ENCODE results near the gene PHRF1.

The PHRF1 gene

GRCh38 chr11:616320-617198, 40.3 kb downstream of the PHRF1 start:
- DNase-seq, result no peak

DNA sequence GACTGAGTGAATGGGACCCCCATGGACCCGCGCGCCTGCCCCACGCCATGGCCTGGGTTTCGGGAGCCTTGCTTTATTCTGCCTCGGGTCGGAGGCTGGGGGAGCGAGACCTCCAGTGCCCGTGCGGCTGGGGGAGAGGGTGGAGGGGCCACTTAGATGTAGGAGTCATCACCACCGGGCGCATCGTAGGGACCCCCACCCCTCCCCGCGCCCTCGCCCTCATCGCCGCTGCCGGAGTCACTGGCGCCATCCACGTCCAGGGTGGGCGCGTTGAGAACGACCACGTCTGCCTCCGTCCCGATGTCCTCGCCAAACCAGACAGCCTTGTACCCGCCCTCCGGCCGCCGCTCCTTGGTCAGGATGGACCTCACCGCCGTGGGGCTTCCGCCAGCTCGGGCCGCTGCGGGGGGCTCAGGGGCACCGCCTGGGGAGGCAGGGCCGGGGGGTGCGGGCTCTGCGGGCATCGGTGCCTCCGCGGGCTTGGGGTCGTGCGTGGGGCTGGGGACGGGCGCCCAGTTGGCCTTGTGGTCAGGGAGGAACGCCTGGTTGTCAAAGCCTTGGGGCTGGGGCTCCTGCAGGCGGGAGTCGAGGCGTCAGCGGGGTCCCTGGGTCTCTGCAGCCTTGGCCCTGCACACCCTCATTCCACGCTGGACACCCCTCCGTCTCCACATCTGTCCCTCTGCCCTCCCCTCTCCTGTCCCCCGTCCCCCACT, 41.1 kb downstream of the PHRF1 start:
- DNase-seq, result no peak

GRCh38 chr11:617912-618682, 41.8 kb downstream of the PHRF1 start:
- no peak for DNase-seq

- DNase-seq, result no peak
These were observed 42.8 kb downstream of the PHRF1 start for GRCh38 chr11:618856-619627.

- no peak for DNase-seq
These were observed 43.4 kb downstream of the PHRF1 start for GRCh38 chr11:619628-620050.

- no peak for DNase-seq
These were observed 43.9 kb downstream of the PHRF1 start for GRCh38 chr11:620201-620600.

DNA sequence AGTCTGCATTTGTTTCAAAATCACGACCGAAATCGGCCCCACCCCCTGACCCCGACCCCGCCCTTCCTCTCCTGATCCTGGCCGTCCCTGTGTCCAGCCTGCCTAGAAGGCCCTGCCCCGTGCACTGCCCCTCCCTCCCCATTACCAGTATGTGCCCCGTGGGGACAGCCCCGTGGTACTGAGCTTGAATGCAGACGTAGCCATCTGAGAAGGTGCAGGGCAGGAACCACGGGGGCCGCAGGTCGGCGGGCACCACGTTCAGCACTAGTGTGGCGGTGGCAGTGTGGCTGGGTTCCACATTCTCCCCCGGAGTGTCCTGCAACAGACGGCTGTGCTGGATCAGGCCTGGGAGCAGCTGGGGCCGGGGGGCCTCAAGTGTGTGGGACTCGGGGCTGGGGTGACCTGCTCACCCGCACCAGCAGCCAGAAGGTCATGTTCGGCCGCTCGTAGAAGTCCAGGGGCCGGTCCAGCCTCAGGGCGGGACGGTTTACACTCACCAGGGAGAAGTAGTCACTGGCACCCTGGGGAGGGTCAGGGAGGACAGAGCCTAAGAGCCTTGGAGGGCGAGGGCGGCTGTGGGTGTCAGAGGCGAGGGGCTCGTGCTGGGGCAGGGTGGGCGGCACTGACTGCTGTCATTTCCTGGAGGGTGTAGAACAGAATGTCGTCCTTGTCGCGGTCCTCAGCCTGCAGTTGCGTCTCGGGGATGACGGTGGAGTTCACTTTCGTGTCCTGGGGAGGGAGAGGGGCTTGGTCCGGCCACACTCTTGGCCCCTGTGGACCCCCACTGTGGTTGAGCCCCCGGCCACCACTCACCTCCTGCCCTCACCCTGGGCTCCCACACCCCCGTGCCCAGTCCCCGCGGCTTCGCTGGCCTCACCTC, 44.9 kb downstream of the PHRF1 start:
- DNase-seq, result no peak

- DNase-seq, result no peak
These were observed 45.6 kb downstream of the PHRF1 start for GRCh38 chr11:621838-622237.

DNA sequence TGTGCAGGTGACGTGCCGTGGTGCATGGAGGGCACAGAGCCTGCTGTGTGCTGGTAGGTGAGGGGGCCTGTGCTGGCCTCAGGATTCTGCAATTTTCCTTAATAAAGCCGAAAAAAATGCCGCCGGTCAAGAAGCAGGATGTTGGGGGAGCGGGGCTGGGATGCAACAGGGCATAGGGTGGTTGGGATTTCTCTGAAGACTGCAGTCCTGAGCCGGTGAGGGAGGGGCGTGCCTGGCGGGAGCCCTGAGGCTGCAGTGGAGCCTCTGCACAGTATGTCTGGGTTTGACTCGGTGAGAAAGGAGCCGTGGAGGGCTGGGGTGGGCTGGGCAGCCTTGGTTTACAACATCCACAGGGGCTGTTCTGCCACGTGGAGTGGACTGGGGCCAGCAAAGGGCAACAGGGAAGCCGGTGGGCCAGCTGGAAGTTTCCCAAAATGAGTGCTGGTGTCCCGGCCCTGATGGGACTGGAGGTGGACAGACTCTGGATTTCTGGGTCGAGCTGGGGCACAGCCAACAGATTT, 47.1 kb downstream of the PHRF1 start:
- no peak for DNase-seq

GRCh38 chr11:623999-624704, 47.9 kb downstream of the PHRF1 start:
- peak; percentile 19 for DNase-seq

- DNase-seq, result no peak
These were observed 48.7 kb downstream of the PHRF1 start, which contains the start of gene CDHR5 for GRCh38 chr11:624705-625635. Gene CDHR5 (minus strand): TSS chr11:624955. CDS start chr11:624902, 53 bp downstream.

DNA sequence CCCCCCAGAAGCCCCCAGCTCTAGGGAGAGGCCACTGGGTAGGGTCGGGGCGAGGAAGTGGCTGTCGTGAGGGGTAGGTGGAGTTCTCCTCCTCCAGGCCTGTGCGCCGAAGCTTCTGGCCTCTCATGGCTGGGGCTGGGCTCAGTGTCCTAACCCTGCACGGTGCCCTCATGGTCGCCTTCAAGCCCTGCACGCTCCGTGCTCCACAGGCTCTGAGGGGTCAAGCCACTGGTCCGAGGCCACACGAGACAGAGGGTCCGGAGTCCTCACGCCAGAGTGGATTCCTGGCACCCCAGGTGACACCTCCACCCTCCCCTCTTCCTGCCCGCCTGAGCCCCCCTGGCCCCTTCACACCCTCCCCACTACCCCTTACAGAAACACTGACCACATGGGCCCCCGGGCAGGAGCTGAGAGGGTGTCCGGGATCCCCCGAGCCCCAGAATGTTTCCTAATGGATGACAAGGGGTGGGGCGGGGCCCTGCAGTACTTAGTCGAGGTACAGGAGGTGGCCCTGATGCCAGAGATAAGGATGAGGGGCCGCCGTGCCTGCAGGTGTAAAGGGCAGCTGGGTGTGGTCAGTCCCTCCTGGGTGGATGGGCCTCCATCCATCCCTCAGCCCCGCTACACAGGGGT, 49.5 kb downstream of the PHRF1 start:
- DNase-seq, result no peak

DNA sequence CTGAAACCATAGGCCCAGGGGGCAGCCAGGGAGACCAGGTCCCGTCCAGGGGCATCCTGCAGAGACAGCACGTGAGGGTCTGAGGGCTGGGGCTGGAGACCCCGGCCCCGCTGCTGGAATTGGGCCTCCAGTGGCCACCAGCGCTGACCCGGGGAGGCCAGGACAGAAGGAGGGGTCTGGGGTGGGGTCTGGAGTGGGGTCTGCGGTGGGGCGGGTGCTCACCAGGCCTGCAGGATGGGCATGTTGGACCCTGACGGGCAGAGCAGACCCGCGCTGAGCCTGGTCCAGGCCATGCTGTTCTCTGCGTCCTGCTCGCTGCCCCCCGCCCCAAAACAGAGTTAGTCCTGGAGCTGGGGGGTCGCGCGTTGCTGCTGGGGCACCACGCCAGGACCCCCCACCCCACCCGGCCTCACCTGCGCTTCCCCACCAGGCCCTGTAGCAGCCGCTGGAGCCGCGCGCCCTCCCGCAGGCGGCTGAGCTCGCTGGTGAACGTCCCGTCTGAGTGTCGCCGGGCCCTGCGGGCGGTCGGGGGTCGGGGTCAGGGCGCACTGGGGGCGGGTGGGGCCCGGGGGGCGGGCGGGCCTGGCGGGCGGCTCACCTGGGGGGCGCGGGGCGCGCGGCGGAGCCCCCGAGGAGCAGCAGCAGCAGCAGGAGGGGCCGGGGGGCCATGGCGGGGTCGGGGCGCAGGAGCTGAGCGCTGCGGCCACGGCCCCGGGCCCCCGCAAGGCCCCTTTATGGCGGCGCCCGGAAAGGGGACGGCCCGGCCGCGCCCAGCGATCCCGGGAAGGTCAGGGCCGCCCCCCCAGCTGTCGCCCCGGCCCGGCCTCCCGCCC, 50.4 kb downstream of the PHRF1 start, which contains the start of gene SCT:
SCT (minus strand) TSS at position 707 of the 833 bp plus-strand sequence; CDS start at position 669, 38 bp downstream.
- DNase-seq, result no peak

DNA sequence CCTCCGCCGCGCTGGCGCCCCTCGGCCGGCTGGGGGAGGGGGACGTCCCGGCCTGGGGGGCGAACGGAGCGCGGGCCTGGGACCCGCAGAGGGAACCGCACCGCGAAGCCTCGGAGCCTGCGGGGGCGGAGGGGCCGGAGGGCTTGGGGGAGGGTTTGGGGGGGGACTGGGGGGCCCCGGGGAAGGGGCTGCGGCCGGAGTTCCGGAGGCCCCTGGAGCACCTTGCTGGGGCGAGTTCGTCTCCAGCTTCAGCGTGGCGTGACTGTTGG, 51.0 kb downstream of the PHRF1 start:
- no peak for DNase-seq

DNA sequence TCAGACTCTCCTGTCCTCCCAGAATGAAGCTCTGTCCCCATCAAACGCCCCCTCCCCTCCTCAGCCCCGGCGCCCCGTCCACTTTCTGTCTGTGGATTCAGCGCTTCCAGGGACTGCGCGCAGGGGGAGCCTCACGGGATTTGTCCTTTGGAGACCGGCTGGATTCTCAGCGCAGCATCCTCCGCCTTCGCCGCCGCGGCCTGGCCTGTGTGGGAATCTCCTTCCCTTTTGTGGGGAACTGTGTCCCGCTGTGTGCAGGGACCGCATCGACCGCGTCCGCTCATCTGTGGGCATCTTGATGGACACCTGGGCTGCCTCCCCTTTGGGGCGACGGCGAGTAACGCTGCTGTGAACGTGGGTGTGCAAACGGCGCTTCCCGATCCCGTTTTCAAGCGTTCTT, 51.8 kb downstream of the PHRF1 start:
- no peak for DNase-seq

DNA sequence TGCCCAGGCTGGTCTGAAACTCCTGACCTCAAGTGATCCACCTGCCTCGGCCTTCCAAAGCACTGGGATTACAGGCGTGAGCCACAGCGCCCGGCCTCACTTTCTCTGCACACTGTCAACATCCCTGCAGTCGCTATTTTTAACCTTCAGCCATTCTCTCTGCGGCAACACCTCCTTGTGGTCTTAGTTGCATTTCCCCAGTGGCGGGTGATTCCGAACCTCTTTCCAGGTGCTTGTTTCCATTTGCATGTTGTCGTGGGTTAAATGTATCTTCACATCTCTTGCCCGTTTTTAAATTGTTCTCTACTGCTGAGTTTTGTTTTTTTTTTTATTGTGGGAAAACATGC, 52.9 kb downstream of the PHRF1 start:
- DNase-seq, result peak; percentile 57

- DNase-seq, result no peak
These were observed 54.6 kb downstream of the PHRF1 start for GRCh38 chr11:630871-631270.

- DNase-seq, result no peak
These were observed 59.8 kb downstream of the PHRF1 start for GRCh38 chr11:635945-636510.

Measured in CD4-positive, alpha-beta T cell treated with Interleukin-15 for 1 hour (primary cell).